K562 (cell line): ENCODE measurements around the gene ALDH9A1. TPM values are rescaled to one million over a fixed set of nuclear protein-coding genes. Genes with fewer than 3 reads are reported as not detected.

Experiments
- ARID1B ChIP-seq: fragments of 450-650 bp; IDR thresholded peaks from 2 replicates; pipeline ENCODE4 v1.6.1; 2016; ENCODE audit warnings: antibody characterized with exemption, mild to moderate bottlenecking, inconsistent platforms
- HMG20B ChIP-seq: fragments of 250-450 bp; sonication (Bioruptor Pico); IDR thresholded peaks from 2 replicates; pipeline ENCODE4 v1.5.0; 2021; ENCODE audit warnings: mild to moderate bottlenecking
- KLF16 ChIP-seq: IDR thresholded peaks from 2 replicates; pipeline ENCODE4 v1.6.1; 2016; ENCODE audit warnings: antibody characterized with exemption
- NONO ChIP-seq, 2 experiments: fragments of 200-400 bp in 1 of 2; fragments of 450-650 bp in 1 of 2; formaldehyde crosslinking in 1 of 2; IDR thresholded peaks; 2 replicates each; pipeline ENCODE4 v1.6.1; 2017; ENCODE audit warnings: low read depth in 2 of 2, mild to moderate bottlenecking in 2 of 2, moderate library complexity in 2 of 2, low read length in 1 of 2
- ZKSCAN1 ChIP-seq: fragments of 150-350 bp; IDR thresholded peaks from 2 replicates; pipeline ENCODE4 v1.6.1; 2016; ENCODE audit warnings: low read depth, low read length
- ZNF766 ChIP-seq: fragments of 200-800 bp; sonication (Bioruptor generic); conservative IDR thresholded peaks from 2 replicates; pipeline ENCODE4 v1.6.1; 2016; ENCODE audit warnings: missing genetic modification characterization, missing compliant biosample characterization
- polyA plus RNA-seq, 8 experiments: library from polyadenylated mRNA; depleted of rRNA in 4 of 8; stranded (reverse) in 5 of 8; unstranded in 3 of 8; fragments of >200 nt; fragmentation: Nextera tagmentation in 2 of 8; fragmentation: Illumina TruSeq in 1 of 8; extraction: Ambion mirVana in 2 of 8; extraction: Trizol in 1 of 8; gene quantifications; 2 replicates each; pipeline versions ENCODE4 v1.2.1 to v1.2.3, GENCODE V29; 2011 to 2014; ENCODE audit warnings: inconsistent platforms in 1 of 8, missing spikeins in 1 of 8
- total RNA-seq, 7 experiments: library from RNA; depleted of rRNA in 6 of 7; stranded (reverse); fragments of >200 nt in 6 of 7; fragmentation: Illumina TruSeq in 2 of 7; extraction: Trizol in 2 of 7; gene quantifications; 2 replicates each; pipeline versions ENCODE4 v1.2.1 to v1.2.3, GENCODE V29; 2011 to 2021; ENCODE audit warnings: low replicate concordance in 1 of 7
- TF ChIP-seq, protein P1 (sequence below), 2 experiments: fragments of 450-650 bp in 1 of 2; sonication (generic) in 1 of 2; formaldehyde crosslinking in 1 of 2; IDR thresholded peaks; 2 replicates each; pipeline versions ENCODE4 v1.7.1 to v1.9.0; 2016 to 2022; ENCODE audit warnings: inconsistent platforms in 1 of 2, mild to moderate bottlenecking in 1 of 2, missing genetic modification reagents in 1 of 2
- TF ChIP-seq, protein P2 (sequence below), 2 experiments: IDR thresholded peaks; 2 replicates each; pipeline ENCODE4 v1.6.1; 2011; ENCODE audit warnings: borderline replicate concordance in 1 of 2, control low read depth in 1 of 2, low read depth in 1 of 2, low read length in 1 of 2, mild to moderate bottlenecking in 1 of 2, mixed read lengths in 1 of 2, moderate library complexity in 1 of 2; ENCODE audit not compliant: insufficient read depth in 1 of 2, insufficient read length in 1 of 2, poor library complexity in 1 of 2, severe bottlenecking in 1 of 2; ENCODE audit errors: extremely low read depth in 1 of 2

The ALDH9A1 gene
- total and polyA plus RNA-seq, 9 of the 15 experiments (the other 6 are each of a cell fraction or from before 2014, with no cell fraction given) = 26.5 to 54.3 (median 39.2) TPM

DNA sequence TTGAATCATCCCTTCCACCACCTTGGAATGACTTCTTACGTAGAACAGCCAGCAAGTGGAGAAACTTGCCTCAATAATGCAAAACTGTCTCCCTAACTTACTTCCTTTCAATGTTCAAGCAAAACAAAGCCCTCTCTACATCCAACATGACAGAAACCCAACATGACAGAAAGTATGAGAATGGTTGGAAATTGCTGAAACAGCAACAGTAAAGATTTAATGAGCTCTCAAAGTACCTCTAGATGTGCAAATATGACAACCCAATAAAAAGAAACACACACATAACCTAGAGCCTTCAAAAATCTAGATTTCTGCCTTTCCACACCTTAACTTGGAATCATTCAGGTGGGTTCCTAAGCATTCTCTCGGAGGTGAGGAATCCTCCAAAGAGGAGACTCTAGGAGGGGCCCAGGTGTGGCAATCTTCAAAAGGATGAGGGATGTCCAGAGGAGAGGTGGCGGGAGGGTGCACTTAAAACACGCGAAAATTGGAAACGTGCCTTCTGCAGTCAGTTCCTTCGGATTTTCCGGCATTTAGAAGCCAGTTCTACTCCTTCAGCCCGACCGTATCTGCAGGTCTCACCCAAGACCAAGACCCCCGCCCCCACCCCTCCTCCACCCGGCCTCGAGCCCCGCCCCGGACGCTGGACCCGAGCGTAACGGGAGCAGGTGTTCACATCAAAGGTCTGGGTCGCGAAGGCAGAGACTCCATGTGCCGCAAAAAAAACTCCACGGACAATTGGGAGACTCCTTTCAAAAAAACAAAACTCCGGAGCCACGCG is 68.3 kb downstream of the ALDH9A1 start (continued):
- TF ChIP-seq, protein P1, sequence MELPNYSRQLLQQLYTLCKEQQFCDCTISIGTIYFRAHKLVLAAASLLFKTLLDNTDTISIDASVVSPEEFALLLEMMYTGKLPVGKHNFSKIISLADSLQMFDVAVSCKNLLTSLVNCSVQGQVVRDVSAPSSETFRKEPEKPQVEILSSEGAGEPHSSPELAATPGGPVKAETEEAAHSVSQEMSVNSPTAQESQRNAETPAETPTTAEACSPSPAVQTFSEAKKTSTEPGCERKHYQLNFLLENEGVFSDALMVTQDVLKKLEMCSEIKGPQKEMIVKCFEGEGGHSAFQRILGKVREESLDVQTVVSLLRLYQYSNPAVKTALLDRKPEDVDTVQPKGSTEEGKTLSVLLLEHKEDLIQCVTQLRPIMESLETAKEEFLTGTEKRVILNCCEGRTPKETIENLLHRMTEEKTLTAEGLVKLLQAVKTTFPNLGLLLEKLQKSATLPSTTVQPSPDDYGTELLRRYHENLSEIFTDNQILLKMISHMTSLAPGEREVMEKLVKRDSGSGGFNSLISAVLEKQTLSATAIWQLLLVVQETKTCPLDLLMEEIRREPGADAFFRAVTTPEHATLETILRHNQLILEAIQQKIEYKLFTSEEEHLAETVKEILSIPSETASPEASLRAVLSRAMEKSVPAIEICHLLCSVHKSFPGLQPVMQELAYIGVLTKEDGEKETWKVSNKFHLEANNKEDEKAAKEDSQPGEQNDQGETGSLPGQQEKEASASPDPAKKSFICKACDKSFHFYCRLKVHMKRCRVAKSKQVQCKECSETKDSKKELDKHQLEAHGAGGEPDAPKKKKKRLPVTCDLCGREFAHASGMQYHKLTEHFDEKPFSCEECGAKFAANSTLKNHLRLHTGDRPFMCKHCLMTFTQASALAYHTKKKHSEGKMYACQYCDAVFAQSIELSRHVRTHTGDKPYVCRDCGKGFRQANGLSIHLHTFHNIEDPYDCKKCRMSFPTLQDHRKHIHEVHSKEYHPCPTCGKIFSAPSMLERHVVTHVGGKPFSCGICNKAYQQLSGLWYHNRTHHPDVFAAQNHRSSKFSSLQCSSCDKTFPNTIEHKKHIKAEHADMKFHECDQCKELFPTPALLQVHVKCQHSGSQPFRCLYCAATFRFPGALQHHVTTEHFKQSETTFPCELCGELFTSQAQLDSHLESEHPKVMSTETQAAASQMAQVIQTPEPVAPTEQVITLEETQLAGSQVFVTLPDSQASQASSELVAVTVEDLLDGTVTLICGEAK (IDR thresholded peaks at IDR 0.05) = 0 out of 2 replicates have a peak, but pooled peaks have one; percentile 45
- TF ChIP-seq, protein P1 (CRISPR knock-in tag; IDR thresholded peaks at IDR 0.05) = no peak
- TF ChIP-seq NONO (IDR thresholded peaks at IDR 0.05; ENCODE audit: low read depth in 2 of 2, low read length in 1 of 2) = no peak
- no peak for TF ChIP-seq ARID1B
- TF ChIP-seq HMG20B = no peak
- TF ChIP-seq ZKSCAN1 = no peak
- TF ChIP-seq, protein P2, sequence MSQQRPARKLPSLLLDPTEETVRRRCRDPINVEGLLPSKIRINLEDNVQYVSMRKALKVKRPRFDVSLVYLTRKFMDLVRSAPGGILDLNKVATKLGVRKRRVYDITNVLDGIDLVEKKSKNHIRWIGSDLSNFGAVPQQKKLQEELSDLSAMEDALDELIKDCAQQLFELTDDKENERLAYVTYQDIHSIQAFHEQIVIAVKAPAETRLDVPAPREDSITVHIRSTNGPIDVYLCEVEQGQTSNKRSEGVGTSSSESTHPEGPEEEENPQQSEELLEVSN (IDR thresholded peaks at IDR 0.05; ENCODE audit: borderline replicate concordance in 1 of 2, extremely low read depth in 1 of 2, insufficient read depth in 1 of 2, insufficient read length in 1 of 2, low read depth in 1 of 2, low read length in 1 of 2, poor library complexity in 1 of 2, severe bottlenecking in 1 of 2) = peak; percentile 40 to 89
- no peak for TF ChIP-seq KLF16
- no peak for TF ChIP-seq ZNF766
